T1000 (cell line): ENCODE data around the gene RNF224.

ENCODE experiments used
- DNase-seq: peaks from one replicate; lab custom pipeline; 2025; ENCODE audit warnings: mixed read lengths; lab: John Stamatoyannopoulos, UW

The RNF224 gene

GRCh38 chr9:137273611-137274320, 46.5 kb downstream of the RNF224 start:
- DNase-seq: no peak

DNA sequence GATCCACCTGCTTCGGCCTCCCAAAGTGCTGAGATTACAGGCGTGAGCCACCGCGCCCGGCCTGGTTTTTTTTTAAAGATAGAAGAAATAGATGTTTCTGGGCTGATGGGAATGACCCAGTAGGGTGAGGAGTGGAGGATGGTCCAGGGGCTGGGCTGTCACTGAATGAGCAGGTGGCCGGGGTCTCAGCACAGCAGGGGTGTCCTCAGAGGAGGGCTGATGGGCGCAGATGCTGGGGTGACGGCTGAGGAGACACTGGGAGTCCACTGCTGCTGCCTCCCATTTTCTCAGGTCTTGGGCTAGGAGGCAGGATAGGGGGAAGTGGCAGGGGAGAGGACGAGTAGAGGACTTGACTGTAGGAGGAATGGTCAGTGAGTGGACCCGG, 47.9 kb downstream of the RNF224 start:
- DNase-seq: no peak

DNA sequence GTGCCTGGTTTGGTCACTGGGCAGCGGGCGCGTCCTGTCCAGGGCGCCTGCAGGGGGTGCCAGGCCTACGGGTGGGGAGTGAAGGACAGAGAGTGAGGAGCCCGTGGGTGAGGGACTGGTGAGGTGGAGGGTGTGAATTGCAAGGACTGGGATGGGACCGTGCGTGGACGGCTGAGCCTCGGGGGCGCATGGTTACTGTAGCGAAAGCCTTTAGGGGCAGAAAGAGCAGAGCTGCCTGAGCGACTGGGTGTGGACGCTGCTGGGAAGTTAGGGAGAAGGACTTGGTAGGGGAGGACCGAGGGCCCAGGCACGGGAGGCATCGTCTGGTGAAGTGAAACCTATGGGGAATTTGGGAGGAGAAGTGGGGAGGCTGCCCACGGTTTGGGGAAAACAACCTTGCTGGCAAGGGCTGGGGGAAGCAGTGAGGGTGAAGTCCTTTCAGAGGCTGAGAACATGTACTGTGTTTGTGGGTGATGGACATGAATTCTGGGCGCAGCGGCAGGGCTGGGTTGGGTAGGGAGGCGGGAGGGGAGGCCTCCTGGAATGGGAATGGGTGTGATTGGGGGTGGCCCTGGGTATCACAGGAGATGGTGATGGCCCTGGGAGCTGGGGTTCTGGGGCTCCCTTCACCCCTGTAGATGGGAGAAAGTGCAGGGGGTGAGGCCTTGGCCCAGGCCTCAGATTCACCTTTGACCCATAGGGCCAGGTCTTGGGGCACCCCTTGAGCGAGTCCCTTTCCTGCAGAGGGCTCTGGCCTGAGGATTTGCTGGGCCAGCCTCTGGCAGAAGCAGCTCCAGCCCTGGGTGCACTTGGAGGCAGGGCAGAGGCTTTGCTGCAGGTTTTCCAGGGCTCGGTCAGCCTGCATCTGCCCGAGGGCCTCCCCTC, 48.5 kb downstream of the RNF224 start:
- DNase-seq: no peak

GRCh38 chr9:137276473-137277328, 49.4 kb downstream of the RNF224 start:
- no peak for DNase-seq

GRCh38 chr9:137277329-137278041, 50.2 kb downstream of the RNF224 start, which contains the start of gene TOR4A:
Gene TOR4A, plus strand, starts transcription at chr9:137277726. Its CDS starts 964 bp downstream, at chr9:137278690.
- peak; percentile 50 for DNase-seq

DNA sequence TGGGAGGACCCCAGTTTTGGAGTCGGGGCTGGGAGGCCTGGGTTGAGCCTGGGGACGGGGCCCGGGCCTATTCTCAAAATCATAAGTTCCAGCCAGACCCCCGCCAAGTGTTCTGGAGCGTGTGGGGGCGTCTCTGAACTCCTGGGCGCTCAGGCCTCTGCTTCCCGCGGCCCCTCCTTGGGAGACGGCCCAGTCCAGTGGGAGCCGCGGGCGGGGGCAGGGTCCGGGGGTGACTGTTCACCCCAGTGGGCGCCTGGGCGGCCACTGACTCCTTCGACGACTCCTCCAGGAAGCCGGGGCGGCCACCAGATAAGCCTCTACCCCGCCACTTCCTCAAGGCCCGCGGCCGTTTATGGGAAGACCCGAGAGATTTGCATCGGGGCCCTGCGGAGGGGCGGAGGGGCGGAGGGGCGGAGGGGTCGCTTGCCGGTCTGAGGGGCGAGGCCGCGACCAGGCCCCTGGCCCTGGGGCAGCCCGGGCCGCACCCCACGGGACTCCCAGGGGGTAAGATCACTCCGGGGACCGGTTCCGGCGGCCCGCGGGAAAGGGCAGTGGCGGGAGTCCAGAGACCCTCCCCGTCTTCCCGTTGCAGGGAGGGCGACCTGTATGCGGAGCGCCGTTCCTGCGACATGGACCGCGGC, 50.9 kb downstream of the RNF224 start:
- no peak for DNase-seq
